Upper lobe of right lung (tissue), 1 donor: ENCODE results near the gene PYHIN1. TPM values are rescaled to one million over a fixed set of nuclear protein-coding genes. Genes with fewer than 3 reads are reported as not detected.

Experiments used
- ATAC-seq: fragments of 200-7000 bp; cut with Tn5 transposase; one replicate; pipeline ENCODE4 v1.9.1; 2020; ENCODE audit warnings: mild to moderate bottlenecking, moderate library complexity
- DNase-seq: peaks from one replicate; pipeline ENCODE4 v3.0.0-alpha.2; 2020
- H3K27ac ChIP-seq: fragments of 200-600 bp; one replicate; pipeline ENCODE4 v1.8.0; 2022
- H3K27me3 ChIP-seq: fragments of 200-600 bp; one replicate; pipeline ENCODE4 v1.8.0; 2022; ENCODE audit warnings: mild to moderate bottlenecking
- H3K36me3 ChIP-seq: fragments of 200-600 bp; one replicate; pipeline ENCODE4 v1.8.0; 2022
- H3K4me1 ChIP-seq: fragments of 200-600 bp; one replicate; pipeline ENCODE4 v1.8.0; 2022
- H3K4me3 ChIP-seq: fragments of 200-600 bp; one replicate; pipeline ENCODE4 v1.8.0; 2022; ENCODE audit warnings: mild to moderate bottlenecking
- H3K9me3 ChIP-seq: fragments of 200-600 bp; one replicate; pipeline ENCODE4 v1.8.0; 2022
- CTCF ChIP-seq: fragments of 200-600 bp; IDR thresholded peaks from one replicate; pipeline ENCODE4 v1.8.0; 2022; ENCODE audit warnings: antibody characterized with exemption
- intact Hi-C: fragments of 100-400 bp; cut with DNase I; formaldehyde crosslinking; loops from one replicate; pipeline ENCODE4 v1.11.0; 2022
- total RNA-seq: library from RNA; stranded (reverse); fragmentation: NEBNext Ultra II Directional; extraction: Animal tissue kit (Norgen Biotek cat#: 25700); gene quantifications from one replicate; pipeline ENCODE4 v1.2.1, GENCODE V29; 2021
- donor health status: DM: no; HTN: yes; CAD: no; lungs with severe emphysema.

The PYHIN1 gene
- total RNA-seq, 1 donor from 2014 or later, result 2.6 TPM

GRCh38 chr1:158979229-158979628 is 47.9 kb downstream of the PYHIN1 start:
- Histone ChIP-seq H3K27ac (no peak overlapping the region), H3K4me3 (no peak overlapping the region), H3K4me1 (no peaks in the 10 kb centered on the region), H3K36me3 (no peaks in the 10 kb centered on the region), H3K27me3 (no peaks in the 10 kb centered on the region), H3K9me3 (no peaks in the 10 kb centered on the region)
- DNase-seq (no peak), ATAC-seq (no peak)
- intact Hi-C loops, result no loop called here
- no peak for TF ChIP-seq CTCF

DNA sequence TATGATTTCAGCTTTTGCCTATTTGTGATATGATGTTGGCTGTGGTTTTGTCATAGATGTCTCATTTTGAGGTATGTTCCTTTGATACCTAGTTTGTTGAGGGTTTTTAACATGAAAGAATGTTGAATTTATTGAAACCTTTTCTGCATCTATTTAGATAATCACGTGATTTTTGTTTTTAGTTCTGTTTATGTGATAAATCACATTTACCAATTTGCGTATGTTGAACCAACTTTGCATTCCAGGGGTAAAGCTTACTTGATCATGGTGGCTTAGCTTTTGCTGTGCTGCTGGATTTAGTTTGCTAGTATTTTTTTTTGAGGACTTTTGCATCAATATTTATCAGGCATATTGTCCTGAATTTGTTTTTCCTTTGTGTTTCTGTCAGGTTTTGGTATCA is 51.9 kb downstream of the PYHIN1 start:
- Histone ChIP-seq H3K27me3 (no peaks in the 10 kb centered on the region), H3K9me3 (no peaks in the 10 kb centered on the region), H3K36me3 (no peaks in the 10 kb centered on the region), H3K4me1 (no peaks in the 10 kb centered on the region), H3K27ac (no peak overlapping the region), H3K4me3 (no peak overlapping the region)
- no peak for ATAC-seq
- intact Hi-C loops, result no loop called here
- no peak for DNase-seq
- TF ChIP-seq CTCF, result no peak

- intact Hi-C loops, result no loop called here
- no peak overlapping the region for H3K4me3 ChIP-seq
- DNase-seq (no peak), ATAC-seq (no peak)
- H3K4me1 ChIP-seq, result no peaks in the 10 kb centered on the region
- no peak for TF ChIP-seq CTCF
- H3K27ac ChIP-seq, result no peak overlapping the region
- H3K9me3 ChIP-seq, result no peaks in the 10 kb centered on the region
- H3K36me3 ChIP-seq, result no peaks in the 10 kb centered on the region
- no peaks in the 10 kb centered on the region for H3K27me3 ChIP-seq
Measured at GRCh38 chr1:158984386-158984785, 53.0 kb downstream of the PYHIN1 start.

- ATAC-seq, result no peak
- intact Hi-C loops, result no loop called here
- no peak for TF ChIP-seq CTCF
Measured at GRCh38 chr1:158989424-158989823, 58.1 kb downstream of the PYHIN1 start.

DNA sequence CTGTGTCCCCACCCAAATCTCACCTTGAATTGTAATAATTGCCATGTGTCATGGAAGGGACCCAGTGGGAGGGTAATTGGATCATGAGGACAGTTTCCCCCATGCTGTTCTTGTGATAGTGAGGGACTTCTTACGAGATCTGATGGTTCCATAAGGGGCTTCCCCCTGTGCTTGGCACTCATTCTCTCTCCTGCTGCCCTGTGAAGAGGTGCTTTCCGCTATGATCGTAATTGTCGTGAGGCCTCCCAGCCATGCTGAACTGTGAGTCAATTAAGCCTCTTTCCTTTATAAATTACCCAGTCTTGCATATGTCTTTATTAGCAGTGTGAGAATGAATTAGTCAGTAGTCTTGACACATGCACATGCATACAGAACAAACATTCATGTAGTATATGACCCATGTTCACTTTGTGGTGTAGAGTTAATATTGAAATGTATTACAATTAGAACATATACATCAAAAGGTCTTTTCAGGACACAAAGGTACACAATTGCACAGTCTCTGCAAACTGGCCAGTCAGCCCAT is 61.5 kb downstream of the PYHIN1 start:
- no peak for TF ChIP-seq CTCF

More at GRCh38 chr1:158989424-158989823, 58.1 kb downstream of the PYHIN1 start:
- Histone ChIP-seq H3K27ac (no peak overlapping the region), H3K36me3 (no peaks in the 10 kb centered on the region), H3K4me3 (no peak overlapping the region), H3K9me3 (no peaks in the 10 kb centered on the region), H3K27me3 (no peaks in the 10 kb centered on the region), H3K4me1 (no peaks in the 10 kb centered on the region)
- DNase-seq, result no peak

GRCh38 chr1:158996998-158997397 is 65.6 kb downstream of the PYHIN1 start:
- Histone ChIP-seq H3K9me3 (no peaks in the 10 kb centered on the region), H3K27ac (no peak overlapping the region), H3K4me3 (no peak overlapping the region), H3K36me3 (no peaks in the 10 kb centered on the region), H3K27me3 (no peaks in the 10 kb centered on the region), H3K4me1 (peaks cover 7% of the 10 kb centered on the region)
- DNase-seq, result no peak
- intact Hi-C loops, result no loop called here
- ATAC-seq, result no peak
- no peak for TF ChIP-seq CTCF

More for the DNA sequence above, 61.5 kb downstream of the PYHIN1 start:
- Histone ChIP-seq H3K9me3 (no peaks in the 10 kb centered on the region), H3K27me3 (no peaks in the 10 kb centered on the region), H3K4me3 (no peak overlapping the region), H3K4me1 (no peaks in the 10 kb centered on the region), H3K27ac (no peak overlapping the region), H3K36me3 (no peaks in the 10 kb centered on the region)
- intact Hi-C loops, result no loop called here
- DNase-seq (no peak), ATAC-seq (no peak)
